RWPE1 (cell line): ENCODE results near the gene RABGGTA.

Experiments
- CTCF ChIA-PET: fragments of 350-600 bp; sonication (Branson Sonifier 250); formaldehyde crosslinking; extraction: SDS; loops from one replicate; lab custom pipeline; 2021; lab: Yijun Ruan, JAX
- POLR2A ChIA-PET: fragments of 400-600 bp; formaldehyde crosslinking; extraction: SDS; loops from one replicate; lab custom pipeline; 2020; ENCODE audit warnings: antibody characterized with exemption; ENCODE audit not compliant: low non-redundant PET; lab: Yijun Ruan, JAX
- DNase-seq: peaks from one replicate; pipeline ENCODE4 v3.0.0; 2012; ENCODE audit warnings: low spot score
- H3K27ac ChIP-seq: fragments of 450-650 bp; 2 replicates; pipeline ENCODE4 v1.5.1; 2017
- TF ChIP-seq, protein P1 (sequence below): fragments of 450-650 bp; conservative IDR thresholded peaks from 2 replicates; pipeline ENCODE4 v1.5.1; 2017; ENCODE audit warnings: low read depth, mild to moderate bottlenecking

RABGGTA gene

DNA sequence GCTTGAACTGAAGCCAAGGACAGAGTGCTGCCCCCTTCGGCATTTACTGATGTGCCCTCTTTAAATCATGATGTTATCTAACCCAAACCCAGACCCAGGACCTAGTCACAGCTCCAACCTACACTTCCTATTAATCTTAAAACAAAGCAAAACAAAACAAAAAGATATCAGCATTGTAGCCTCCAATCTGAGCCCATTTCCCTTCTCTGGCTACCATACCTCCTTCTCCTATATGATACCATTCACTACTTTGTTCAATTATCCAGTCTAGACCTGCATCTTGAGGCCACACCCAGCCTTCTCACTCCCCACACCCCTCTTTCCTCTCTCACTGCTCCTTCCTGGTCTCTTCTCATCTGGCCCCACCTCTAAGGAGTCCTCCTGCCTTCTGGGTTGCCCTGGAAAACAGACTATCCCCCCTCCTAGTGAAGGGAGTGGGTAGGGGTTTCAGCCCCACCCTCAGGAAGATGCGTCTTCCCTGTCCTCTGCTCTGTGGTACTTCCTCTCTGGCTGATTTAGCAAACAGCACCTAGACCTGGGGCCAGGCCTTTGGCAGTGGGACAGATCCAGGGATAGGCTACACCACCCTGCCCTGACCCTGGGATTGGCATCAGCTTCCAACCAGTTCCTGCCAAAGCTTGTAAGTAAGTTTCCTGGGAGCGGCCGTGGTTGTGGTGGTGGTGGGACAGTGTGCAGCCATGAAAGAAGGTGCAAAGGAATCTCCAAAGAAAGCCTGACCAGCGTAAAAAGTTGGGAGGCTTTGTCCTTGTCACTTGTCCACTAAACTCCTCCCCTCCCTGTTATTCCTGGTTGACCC, 43.2 kb upstream of the RABGGTA start:
- H3K27ac ChIP-seq, result peak overlapping the region; percentile 98
- DNase-seq, result no peak
- ChIA-PET CTCF (interaction anchor here (0.6 to 1.2 kb wide), 2 partner anchors 23 to 67 kb away, joined by 3 read pairs; no protein-coding TSS in a partner anchor), POLR2A (no interaction called here)
- TF ChIP-seq, protein P1, sequence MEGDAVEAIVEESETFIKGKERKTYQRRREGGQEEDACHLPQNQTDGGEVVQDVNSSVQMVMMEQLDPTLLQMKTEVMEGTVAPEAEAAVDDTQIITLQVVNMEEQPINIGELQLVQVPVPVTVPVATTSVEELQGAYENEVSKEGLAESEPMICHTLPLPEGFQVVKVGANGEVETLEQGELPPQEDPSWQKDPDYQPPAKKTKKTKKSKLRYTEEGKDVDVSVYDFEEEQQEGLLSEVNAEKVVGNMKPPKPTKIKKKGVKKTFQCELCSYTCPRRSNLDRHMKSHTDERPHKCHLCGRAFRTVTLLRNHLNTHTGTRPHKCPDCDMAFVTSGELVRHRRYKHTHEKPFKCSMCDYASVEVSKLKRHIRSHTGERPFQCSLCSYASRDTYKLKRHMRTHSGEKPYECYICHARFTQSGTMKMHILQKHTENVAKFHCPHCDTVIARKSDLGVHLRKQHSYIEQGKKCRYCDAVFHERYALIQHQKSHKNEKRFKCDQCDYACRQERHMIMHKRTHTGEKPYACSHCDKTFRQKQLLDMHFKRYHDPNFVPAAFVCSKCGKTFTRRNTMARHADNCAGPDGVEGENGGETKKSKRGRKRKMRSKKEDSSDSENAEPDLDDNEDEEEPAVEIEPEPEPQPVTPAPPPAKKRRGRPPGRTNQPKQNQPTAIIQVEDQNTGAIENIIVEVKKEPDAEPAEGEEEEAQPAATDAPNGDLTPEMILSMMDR, result no peak

DNA sequence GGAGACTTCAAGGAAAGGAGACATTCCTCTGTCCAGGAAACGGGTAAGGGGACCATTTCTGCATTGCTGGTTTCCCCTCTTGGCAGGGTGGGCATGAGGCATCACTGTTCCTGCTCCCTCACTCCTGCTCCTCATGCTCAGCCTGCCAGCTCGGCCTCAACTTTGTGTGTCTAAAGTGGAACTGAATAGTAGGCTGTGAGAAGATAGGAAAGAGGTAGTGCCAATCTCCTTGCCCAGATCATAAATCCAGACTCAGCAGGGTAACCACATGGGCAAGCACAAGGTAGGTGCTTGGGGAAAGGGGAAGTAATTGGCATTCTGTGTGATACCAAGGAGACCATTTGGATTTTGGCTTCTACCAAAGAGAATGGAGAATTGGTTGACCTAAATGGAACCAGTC, 42.5 kb upstream of the RABGGTA start:
- ChIA-PET CTCF (interaction anchor here (1.2 kb wide), 1 partner anchor 23 kb away, joined by 3 read pairs; no protein-coding TSS in a partner anchor), POLR2A (no interaction called here)

DNA sequence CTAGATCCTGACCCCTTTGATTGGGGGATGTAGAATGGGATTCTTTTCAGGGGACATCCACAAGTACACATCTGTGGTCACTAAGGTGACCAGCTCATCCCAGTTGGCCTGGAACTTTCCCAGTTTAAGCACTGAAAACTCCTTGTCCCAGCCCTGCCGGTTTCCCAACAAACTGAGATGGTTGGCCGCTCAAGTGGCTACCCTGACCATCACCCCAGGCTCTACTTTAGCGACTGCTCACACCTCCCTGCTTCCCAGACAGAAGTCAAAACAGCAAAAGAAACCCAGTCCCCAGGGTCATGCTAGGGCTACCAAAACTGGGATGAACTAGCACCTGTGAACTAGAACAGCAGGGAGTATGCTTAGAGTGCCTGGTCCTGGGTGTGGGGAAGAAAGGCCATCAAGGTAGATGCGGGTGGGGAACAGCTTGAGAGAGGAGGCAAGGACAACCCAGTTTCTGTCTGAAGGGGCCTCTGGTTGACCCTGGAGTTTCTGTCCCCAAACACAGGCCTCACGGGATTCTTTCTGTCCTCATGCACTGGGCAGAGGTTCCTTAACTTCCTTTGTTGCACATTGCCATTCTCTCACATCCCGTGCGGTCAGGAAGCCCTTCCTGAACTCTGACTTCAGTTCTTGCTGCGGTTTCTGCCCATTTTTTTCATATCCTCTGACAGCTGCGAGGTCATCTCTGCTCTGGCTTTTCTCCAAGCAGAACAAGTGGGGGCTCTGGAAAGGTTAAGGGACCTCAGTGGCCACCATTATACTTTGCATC, 41.5 kb upstream of the RABGGTA start:
- DNase-seq, result no peak
- ChIA-PET POLR2A (no interaction called here), CTCF (interaction anchor here (1.2 to 1.7 kb wide), 2 partner anchors 24 to 123 kb away, joined by 3 to 4 read pairs; no protein-coding TSS in a partner anchor)
- H3K27ac ChIP-seq, result peak overlapping the region; percentile 98
- TF ChIP-seq, protein P1, result no peak

More for the DNA sequence above, 42.5 kb upstream of the RABGGTA start:
- H3K27ac ChIP-seq, result peak overlapping the region; percentile 98
- DNase-seq, result no peak
- TF ChIP-seq, protein P1, result no peak

DNA sequence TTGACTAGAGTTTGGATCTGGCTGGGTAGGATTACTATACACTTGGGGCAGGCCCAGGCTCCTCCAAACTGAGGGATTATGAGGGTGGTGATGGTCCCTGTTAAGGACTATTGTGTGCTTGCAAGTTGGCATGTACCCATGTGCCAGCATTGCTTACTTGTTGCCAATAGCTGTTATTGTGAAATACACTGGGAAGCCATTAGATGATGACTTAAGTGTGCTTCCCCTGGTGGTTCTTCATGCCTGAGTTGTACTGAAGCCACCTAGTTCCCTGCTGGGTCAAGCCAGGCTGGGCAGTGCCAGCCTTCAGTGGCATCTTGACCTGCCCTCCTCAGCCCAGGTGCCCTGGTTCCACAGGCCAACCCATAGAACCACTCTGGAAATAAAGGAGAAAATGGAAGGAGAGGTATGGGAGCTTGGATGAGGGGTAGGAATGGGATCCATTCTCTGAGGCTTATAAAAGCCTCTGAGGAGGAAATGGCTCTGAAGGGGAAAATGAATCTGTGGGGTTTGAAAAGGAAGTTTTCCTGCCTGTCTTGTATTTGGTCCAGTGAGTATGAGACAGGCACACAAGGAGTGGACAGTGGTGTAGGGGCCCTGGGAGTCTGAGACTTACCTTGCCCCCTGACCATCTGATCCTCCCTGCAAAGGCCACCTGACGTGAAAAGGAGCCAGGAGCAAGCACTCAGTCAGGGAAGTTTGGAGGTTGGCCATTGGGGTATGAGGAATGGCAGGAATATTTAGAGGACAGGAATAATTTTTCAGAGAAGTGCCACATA, 40.6 kb upstream of the RABGGTA start:
- ChIA-PET CTCF (interaction anchor here (1.0 to 1.7 kb wide), 2 partner anchors 48 to 124 kb away, joined by 3 to 4 read pairs; no protein-coding TSS in a partner anchor), POLR2A (no interaction called here)
- H3K27ac ChIP-seq, result peak overlapping the region; percentile 98
- TF ChIP-seq, protein P1, result no peak
- DNase-seq, result no peak

DNA sequence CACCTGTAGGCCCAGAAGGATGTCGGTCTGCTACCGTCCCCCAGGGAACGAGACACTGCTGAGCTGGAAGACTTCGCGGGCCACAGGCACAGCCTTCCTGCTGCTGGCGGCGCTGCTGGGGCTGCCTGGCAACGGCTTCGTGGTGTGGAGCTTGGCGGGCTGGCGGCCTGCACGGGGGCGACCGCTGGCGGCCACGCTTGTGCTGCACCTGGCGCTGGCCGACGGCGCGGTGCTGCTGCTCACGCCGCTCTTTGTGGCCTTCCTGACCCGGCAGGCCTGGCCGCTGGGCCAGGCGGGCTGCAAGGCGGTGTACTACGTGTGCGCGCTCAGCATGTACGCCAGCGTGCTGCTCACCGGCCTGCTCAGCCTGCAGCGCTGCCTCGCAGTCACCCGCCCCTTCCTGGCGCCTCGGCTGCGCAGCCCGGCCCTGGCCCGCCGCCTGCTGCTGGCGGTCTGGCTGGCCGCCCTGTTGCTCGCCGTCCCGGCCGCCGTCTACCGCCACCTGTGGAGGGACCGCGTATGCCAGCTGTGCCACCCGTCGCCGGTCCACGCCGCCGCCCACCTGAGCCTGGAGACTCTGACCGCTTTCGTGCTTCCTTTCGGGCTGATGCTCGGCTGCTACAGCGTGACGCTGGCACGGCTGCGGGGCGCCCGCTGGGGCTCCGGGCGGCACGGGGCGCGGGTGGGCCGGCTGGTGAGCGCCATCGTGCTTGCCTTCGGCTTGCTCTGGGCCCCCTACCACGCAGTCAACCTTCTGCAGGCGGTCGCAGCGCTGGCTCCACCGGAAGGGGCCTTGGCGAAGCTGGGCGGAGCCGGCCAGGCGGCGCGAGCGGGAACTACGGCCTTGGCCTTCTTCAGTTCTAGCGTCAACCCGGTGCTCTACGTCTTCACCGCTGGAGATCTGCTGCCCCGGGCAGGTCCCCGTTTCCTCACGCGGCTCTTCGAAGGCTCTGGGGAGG, 39.5 kb upstream of the RABGGTA start, which contains the start of gene LTB4R:
LTB4R (plus strand) TSS at position 857 of the 959 bp plus-strand sequence. CDS start 4,150 bp downstream, outside the sequence.
- peak within 1 kb of the TSS; percentile 98 for H3K27ac ChIP-seq
- DNase-seq, result no peak
- ChIA-PET POLR2A (interaction anchor here (1.2 kb wide), 1 partner anchor 119 kb away, joined by 4 read pairs; the partner anchor contains the start of genes CBLN3 and KHNYN), CTCF (interaction anchor here (0.7 to 2.0 kb wide), 7 partner anchors 10 to 125 kb away, joined by 3 to 6 read pairs (median 4); partner anchors contain the start of gene TINF2)
- TF ChIP-seq, protein P1, result peak; percentile 70
